Vagina (tissue), 2 donors: ENCODE results near the gene PARP14.

Source experiments
- POLR2A ChIP-seq, 2 donors: fragments of 450-650 bp; IDR thresholded peaks; one replicate each; pipeline ENCODE4 v1.6.1; 2017; ENCODE audit warnings: antibody characterized with exemption in 2 of 2, mild to moderate bottlenecking in 2 of 2, moderate library complexity in 2 of 2
- TF ChIP-seq, protein P1 (sequence below), 3 experiments: fragments of 450-650 bp in 2 of 3; fragments of 200-600 bp in 1 of 3; sonication (generic) in 1 of 3; IDR thresholded peaks; one replicate each; pipeline ENCODE4 v1.5.1; 2017 to 2019; ENCODE audit warnings: antibody characterized with exemption in 3 of 3, mild to moderate bottlenecking in 2 of 3, moderate library complexity in 2 of 3

DNA sequence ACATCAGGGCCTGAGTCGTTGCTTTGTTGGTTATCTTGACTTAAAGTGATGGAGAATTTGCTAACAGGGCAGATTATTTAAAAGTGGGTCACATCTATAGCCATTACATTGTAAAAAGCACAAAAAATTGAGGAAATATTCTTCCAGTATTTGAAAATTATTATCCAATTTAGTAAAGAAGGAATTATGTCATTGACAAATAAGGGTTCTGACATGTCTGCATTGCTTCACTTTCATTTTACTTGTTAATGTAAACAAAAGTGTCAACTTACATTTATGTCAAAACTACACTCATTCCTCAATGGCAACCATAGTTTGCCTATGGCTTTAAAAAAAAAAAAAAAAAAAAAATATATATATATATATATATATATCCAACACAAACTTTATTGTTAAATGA is 3.4 kb upstream of the PARP14 start:
- TF ChIP-seq POLR2A (IDR thresholded peaks at IDR 0.05) = no peak
- TF ChIP-seq, protein P1, sequence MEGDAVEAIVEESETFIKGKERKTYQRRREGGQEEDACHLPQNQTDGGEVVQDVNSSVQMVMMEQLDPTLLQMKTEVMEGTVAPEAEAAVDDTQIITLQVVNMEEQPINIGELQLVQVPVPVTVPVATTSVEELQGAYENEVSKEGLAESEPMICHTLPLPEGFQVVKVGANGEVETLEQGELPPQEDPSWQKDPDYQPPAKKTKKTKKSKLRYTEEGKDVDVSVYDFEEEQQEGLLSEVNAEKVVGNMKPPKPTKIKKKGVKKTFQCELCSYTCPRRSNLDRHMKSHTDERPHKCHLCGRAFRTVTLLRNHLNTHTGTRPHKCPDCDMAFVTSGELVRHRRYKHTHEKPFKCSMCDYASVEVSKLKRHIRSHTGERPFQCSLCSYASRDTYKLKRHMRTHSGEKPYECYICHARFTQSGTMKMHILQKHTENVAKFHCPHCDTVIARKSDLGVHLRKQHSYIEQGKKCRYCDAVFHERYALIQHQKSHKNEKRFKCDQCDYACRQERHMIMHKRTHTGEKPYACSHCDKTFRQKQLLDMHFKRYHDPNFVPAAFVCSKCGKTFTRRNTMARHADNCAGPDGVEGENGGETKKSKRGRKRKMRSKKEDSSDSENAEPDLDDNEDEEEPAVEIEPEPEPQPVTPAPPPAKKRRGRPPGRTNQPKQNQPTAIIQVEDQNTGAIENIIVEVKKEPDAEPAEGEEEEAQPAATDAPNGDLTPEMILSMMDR (IDR thresholded peaks at IDR 0.05) = no peak
